H1 (cell line): Measurements from ENCODE around the gene PCGF3. TPM values are rescaled to one million over a fixed set of nuclear protein-coding genes. Genes with fewer than 3 reads are reported as not detected.

ENCODE experiments used
- CTCF ChIA-PET: fragments of 300-600 bp; sonication (Branson Sonifier 250); formaldehyde crosslinking; loops from one replicate; lab custom pipeline; 2021; ENCODE audit not compliant: partially characterized antibody; lab: Charles Lee
- POLR2A ChIA-PET: fragments of 300-600 bp; sonication (Branson Sonifier 250); formaldehyde crosslinking; loops from one replicate; lab custom pipeline; 2021; ENCODE audit warnings: inconsistent platforms; ENCODE audit not compliant: partially characterized antibody; lab: Charles Lee
- DNase-seq, 2 experiments: peaks; one replicate each; pipeline versions ENCODE4 v3.0.0 to v3.0.0-alpha.2; 2010 to 2022; ENCODE audit warnings: low spot score in 2 of 2, low read depth in 1 of 2, mixed read lengths in 1 of 2
- FAIRE-seq: peaks from 2 replicates; lab custom pipeline; 2011; peaks lifted over from hg19 to GRCh38; lab: Jason Lieb, UNC
- H2AFZ ChIP-seq: 2 replicates; pipeline ENCODE4 v1.8.1; 2012; ENCODE audit warnings: low read length, inconsistent platforms
- H2AK5ac ChIP-seq: 2 replicates; pipeline ENCODE4 v1.6.1; 2013; ENCODE audit warnings: low read depth, low read length
- H2BK120ac ChIP-seq: replicated peaks from 2 replicates; pipeline ENCODE3; 2013; ENCODE audit warnings: low read depth, low read length, inconsistent platforms
- H2BK12ac ChIP-seq: 2 replicates; pipeline ENCODE4 v1.6.1; 2013; ENCODE audit warnings: low read depth, low read length
- H2BK15ac ChIP-seq: 2 replicates; pipeline ENCODE4 v1.6.1; 2013; ENCODE audit warnings: low read length
- H2BK20ac ChIP-seq: 2 replicates; pipeline ENCODE4 v1.6.1; 2013; ENCODE audit warnings: low read length
- H2BK5ac ChIP-seq: 2 replicates; pipeline ENCODE4 v1.6.1; 2013; ENCODE audit warnings: low read depth, low read length
- H3K14ac ChIP-seq: 2 replicates; pipeline ENCODE4 v1.6.1; 2013; ENCODE audit warnings: inconsistent platforms; ENCODE audit not compliant: insufficient read length
- H3K18ac ChIP-seq: 2 replicates; pipeline ENCODE4 v1.6.1; 2013; ENCODE audit warnings: low read length; ENCODE audit errors: extremely low read depth
- H3K23ac ChIP-seq: 2 replicates; pipeline ENCODE4 v1.6.1; 2013; ENCODE audit warnings: inconsistent platforms; ENCODE audit not compliant: insufficient read length
- H3K23me2 ChIP-seq: 2 replicates; pipeline ENCODE4 v1.6.1; 2013; ENCODE audit warnings: low read depth, low read length
- H3K27ac ChIP-seq: 2 replicates; pipeline ENCODE4 v1.6.1; 2011; ENCODE audit warnings: low read depth, low read length, inconsistent platforms
- H3K27me3 ChIP-seq, 4 experiments: replicated peaks in 1 of 4; 1 replicate in 1 of 4; 2 replicates in 3 of 4; pipeline versions ENCODE4 v1.6.1 to v1.8.1; 2011 to 2013; ENCODE audit warnings: low read length in 3 of 4, mild to moderate bottlenecking in 3 of 4, inconsistent platforms in 2 of 4, mixed read lengths in 2 of 4, moderate library complexity in 1 of 4; ENCODE audit not compliant: control insufficient read depth in 3 of 4, insufficient read depth in 3 of 4; ENCODE audit errors: extremely low read depth in 1 of 4
- H3K36me3 ChIP-seq, 4 experiments: 2 replicates each; pipeline versions ENCODE4 v1.6.1 to v1.8.1; 2011 to 2013; ENCODE audit warnings: mild to moderate bottlenecking in 4 of 4, low read length in 3 of 4, moderate library complexity in 2 of 4, control low read depth in 1 of 4, inconsistent platforms in 1 of 4; ENCODE audit not compliant: insufficient read depth in 4 of 4, control insufficient read depth in 2 of 4
- H3K4ac ChIP-seq: replicated peaks from 2 replicates; pipeline ENCODE3; 2013; ENCODE audit warnings: low read length, low read depth, mixed read lengths, inconsistent platforms; ENCODE audit not compliant: insufficient read length
- H3K4me1 ChIP-seq, 4 experiments: replicated peaks in 1 of 4; 1 replicate in 1 of 4; 2 replicates in 3 of 4; pipeline versions ENCODE4 v1.6.1 to v1.8.1; 2011 to 2013; ENCODE audit warnings: low read length in 3 of 4, inconsistent platforms in 2 of 4, mixed read lengths in 1 of 4; ENCODE audit not compliant: insufficient read depth in 4 of 4, control insufficient read depth in 3 of 4
- H3K4me2 ChIP-seq, 2 experiments: 2 replicates each; pipeline versions ENCODE4 v1.6.1 to v1.8.1; 2011 to 2013; ENCODE audit warnings: low read depth in 2 of 2, low read length in 2 of 2, control low read depth in 1 of 2, inconsistent platforms in 1 of 2, mild to moderate bottlenecking in 1 of 2; ENCODE audit not compliant: insufficient read depth in 1 of 2
- H3K4me3 ChIP-seq, 4 experiments: fragments of 200-600, 300-600 bp in 1 of 4; sonication (generic), shearing (Covaris generic), sonication (Bioruptor Twin) in 1 of 4; 2 replicates each; pipeline versions ENCODE4 v1.5.1 to v1.8.1; 2011 to 2016; ENCODE audit warnings: low read length in 4 of 4, low read depth in 3 of 4, control low read depth in 2 of 4, inconsistent platforms in 2 of 4, mild to moderate bottlenecking in 2 of 4, mixed read lengths in 1 of 4, moderate library complexity in 1 of 4; ENCODE audit not compliant: insufficient read depth in 2 of 4; ENCODE audit errors: extremely low read depth in 1 of 4
- H3K56ac ChIP-seq: replicated peaks from 2 replicates; pipeline ENCODE3; 2013; ENCODE audit warnings: low read depth, mild to moderate bottlenecking, mixed read lengths, low read length, inconsistent platforms; ENCODE audit not compliant: insufficient read length
- H3K79me1 ChIP-seq: 2 replicates; pipeline ENCODE4 v1.6.1; 2013; ENCODE audit warnings: low read depth, low read length, control low read depth
- H3K79me2 ChIP-seq, 2 experiments: 2 replicates each; pipeline versions ENCODE4 v1.6.1 to v1.8.1; 2012 to 2013; ENCODE audit warnings: low read length in 2 of 2, mild to moderate bottlenecking in 2 of 2, inconsistent platforms in 1 of 2; ENCODE audit not compliant: insufficient read depth in 2 of 2, control insufficient read depth in 1 of 2
- H3K9ac ChIP-seq, 4 experiments: replicated peaks in 1 of 4; 1 replicate in 1 of 4; 2 replicates in 3 of 4; pipeline versions ENCODE4 v1.6.1 to v1.8.1; 2011 to 2013; ENCODE audit warnings: low read depth in 3 of 4, low read length in 3 of 4, control low read depth in 2 of 4, mild to moderate bottlenecking in 2 of 4, moderate library complexity in 2 of 4, inconsistent platforms in 1 of 4; ENCODE audit errors: extremely low read depth in 1 of 4
- H3K9me3 ChIP-seq, 2 experiments: 2 replicates each; pipeline versions ENCODE4 v1.6.1 to v1.8.1; 2012 to 2013; ENCODE audit warnings: mild to moderate bottlenecking in 2 of 2, moderate library complexity in 2 of 2, control low read depth in 1 of 2, inconsistent platforms in 1 of 2, low read depth in 1 of 2, low read length in 1 of 2, mixed read lengths in 1 of 2; ENCODE audit not compliant: insufficient read depth in 2 of 2
- H4K20me1 ChIP-seq, 2 experiments: replicated peaks in 1 of 2; 2 replicates each; pipeline versions ENCODE3 to v1.8.1; 2011 to 2013; ENCODE audit warnings: inconsistent platforms in 2 of 2, low read length in 2 of 2, mild to moderate bottlenecking in 1 of 2; ENCODE audit not compliant: insufficient read depth in 2 of 2, control insufficient read depth in 1 of 2
- H4K5ac ChIP-seq: 2 replicates; pipeline ENCODE4 v1.6.1; 2013; ENCODE audit warnings: low read length, low read depth, mixed read lengths, inconsistent platforms; ENCODE audit not compliant: insufficient read length
- H4K8ac ChIP-seq: 2 replicates; pipeline ENCODE4 v1.8.0; 2013; ENCODE audit warnings: mild to moderate bottlenecking, moderate library complexity, low read length, inconsistent platforms; ENCODE audit not compliant: insufficient read depth; ENCODE audit errors: extremely low read depth
- H4K91ac ChIP-seq: replicated peaks from 2 replicates; pipeline ENCODE3; 2013; ENCODE audit warnings: low read length, mixed read lengths, inconsistent platforms; ENCODE audit not compliant: insufficient read length
- GABPA ChIP-seq: IDR thresholded peaks from 2 replicates; pipeline ENCODE4 v1.6.1; 2011; ENCODE audit warnings: mild to moderate bottlenecking, low read length, moderate library complexity, borderline replicate concordance; ENCODE audit not compliant: insufficient read depth
- GTF2F1 ChIP-seq: IDR thresholded peaks from 2 replicates; pipeline ENCODE4 v1.6.1; 2012; ENCODE audit warnings: low read depth, low read length, improper control_type of control experiment, borderline replicate concordance
- HDAC2 ChIP-seq, 2 experiments: fragments of 300-600 bp in 1 of 2; sonication (generic) in 1 of 2; IDR thresholded peaks; 2 replicates each; pipeline ENCODE4 v1.6.1; 2011 to 2012; ENCODE audit warnings: low read depth in 2 of 2, low read length in 2 of 2, mild to moderate bottlenecking in 2 of 2, moderate library complexity in 2 of 2, borderline replicate concordance in 1 of 2, inconsistent platforms in 1 of 2
- HDAC6 ChIP-seq: IDR thresholded peaks from one replicate; pipeline ENCODE4 v1.7.1; 2012; ENCODE audit warnings: low read depth, mild to moderate bottlenecking, inconsistent platforms, low read length, moderate library complexity
- RFX5 ChIP-seq: IDR thresholded peaks from 2 replicates; pipeline ENCODE4 v1.6.1; 2011; ENCODE audit warnings: low read depth, low read length, improper control_type of control experiment, borderline replicate concordance
- RXRA ChIP-seq: IDR thresholded peaks from 2 replicates; pipeline ENCODE4 v1.6.1; 2011; ENCODE audit warnings: low read depth, mild to moderate bottlenecking, low read length, moderate library complexity; ENCODE audit not compliant: insufficient read depth
- SIN3A ChIP-seq, 2 experiments: IDR thresholded peaks in 1 of 2; conservative IDR thresholded peaks in 1 of 2; 2 replicates each; pipeline ENCODE4 v1.6.1; 2011 to 2012; ENCODE audit warnings: low read length in 2 of 2, improper control_type of control experiment in 1 of 2, low read depth in 1 of 2, mild to moderate bottlenecking in 1 of 2
- WGBS, 2 experiments: shearing (Covaris generic) in 1 of 2; methylation state at CpG; one replicate each; pipeline versions ENCODE4 v1.1.6 to v1.1.7; 2013 to 2015; ENCODE audit warnings: low lambda C conversion rate in 2 of 2, mixed read lengths in 2 of 2, inconsistent platforms in 1 of 2, low coverage in 1 of 2, missing lambda C conversion rate in 1 of 2; ENCODE audit not compliant: insufficient replicate concordance in 2 of 2, insufficient coverage in 1 of 2, insufficient read length in 1 of 2; ENCODE audit errors: extremely low coverage in 1 of 2, missing lambda C conversion rate in 1 of 2; 5-methylcytosine and 5-hydroxymethylcytosine counted together
- polyA plus RNA-seq, 7 experiments: library from polyadenylated mRNA; depleted of rRNA in 3 of 7; stranded (reverse) in 5 of 7; unstranded in 2 of 7; fragments of >200 nt in 5 of 7; fragments of 200-250 nt in 2 of 7; gene quantifications; 1 replicate in 5 of 7; 2 replicates in 1 of 7; 4 replicates in 1 of 7; pipeline versions ENCODE4 v1.2.1 to v1.2.3, GENCODE V29; 2011 to 2013; ENCODE audit warnings: missing spikeins in 2 of 7, mixed read lengths in 2 of 7
- total RNA-seq: library from RNA; stranded (reverse); fragmentation: NEBNext Ultra II Directional; extraction: Animal tissue kit (Norgen Biotek cat#: 25700); gene quantifications from 2 replicates; pipeline ENCODE4 v1.2.1, GENCODE V29; 2021
- TF ChIP-seq, protein P1 (sequence below): IDR thresholded peaks from 2 replicates; pipeline ENCODE4 v1.6.1; 2011; ENCODE audit warnings: low read length, improper control_type of control experiment

PCGF3 gene
- total and polyA plus RNA-seq, 2 of the 8 experiments (the other 6 are each of a cell fraction or from before 2014, with no cell fraction given), result 52.7 to 52.9 TPM

DNA sequence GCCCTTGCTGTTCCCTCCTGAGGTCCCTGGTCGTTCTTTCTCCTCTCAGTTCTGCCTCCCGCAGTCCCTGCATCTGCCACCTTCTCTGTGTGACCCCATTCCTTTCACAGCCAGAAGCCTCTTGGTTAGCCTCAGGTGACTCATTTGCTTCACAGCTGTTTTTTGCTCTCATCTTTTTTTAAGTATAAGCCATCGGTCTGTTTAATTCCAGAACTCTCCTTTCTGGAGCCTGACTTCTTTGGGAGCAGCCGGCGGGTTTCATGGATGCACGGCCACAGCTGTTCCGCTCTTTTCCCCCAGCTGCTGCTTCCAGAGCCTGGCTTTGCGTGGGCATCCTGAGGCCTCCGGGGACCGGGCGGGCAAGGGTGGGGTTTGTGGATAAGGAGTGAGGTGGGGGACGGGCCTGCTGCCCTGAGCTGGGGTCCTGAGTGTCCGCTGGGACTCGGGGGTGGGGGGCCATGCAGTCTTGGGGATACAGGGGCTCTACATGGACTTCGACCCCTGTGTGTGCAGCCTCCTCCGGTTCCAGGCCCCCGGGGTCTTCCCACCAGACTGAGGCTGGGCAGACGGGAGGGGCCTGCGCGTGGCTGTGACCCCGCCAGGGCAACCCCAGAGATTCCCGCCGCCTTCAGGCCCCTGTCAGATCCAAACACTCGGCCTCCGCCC is 46.7 kb downstream of the PCGF3 start:
- Histone ChIP-seq H3K9ac (no peak overlapping the region), H3K4me1 (no peaks in the 10 kb centered on the region), H3K18ac (no peak overlapping the region), H3K9me3 (peaks cover 0 to 2% of the 10 kb centered on the region in 2 experiments; a peak in 1 of 4 replicates), H3K79me2 (peaks cover 0 to 12% of the 10 kb centered on the region in 2 experiments; a peak in 1 of 4 replicates), H3K56ac (no peak overlapping the region), H3K4ac (no peak overlapping the region), H3K36me3 (peaks cover 0 to 18% (median 6%) of the 10 kb centered on the region in 4 experiments; a peak in 5 of 8 replicates), H3K23me2 (no peaks in the 10 kb centered on the region), H3K79me1 (peaks cover 3% of the 10 kb centered on the region; the same call in 1 of the 2 replicates), H4K8ac (no peak overlapping the region), H4K5ac (no peak overlapping the region), H2AK5ac (no peak overlapping the region), H3K27me3 (no peaks in the 10 kb centered on the region), H2BK15ac (no peak overlapping the region), H2BK120ac (no peak overlapping the region), H2AFZ (no peak overlapping the region), H3K23ac (no peak overlapping the region), H4K20me1 (peaks cover 12 to 15% of the 10 kb centered on the region in 2 experiments), H3K4me2 (no peak overlapping the region), H2BK20ac (no peak overlapping the region), H3K4me3 (no peak overlapping the region), H4K91ac (no peak overlapping the region), H3K14ac (no peak overlapping the region), H2BK5ac (no peak overlapping the region), H2BK12ac (no peak overlapping the region), H3K27ac (no peak overlapping the region)
- DNase-seq (no peak), FAIRE-seq (no peak)
- CTCF ChIA-PET, result interaction anchor here (1.1 to 3.4 kb wide), 3 partner anchors 10 to 76 kb away, joined by 3 to 30 read pairs (median 4); no protein-coding TSS in a partner anchor
- WGBS, 2 experiments, result 90% methylated on average over 23 of the region's 25 CpGs; no CpG with 5 or more reads in 1 of the 2 experiments
- no peak for TF ChIP-seq RXRA
- no peak for TF ChIP-seq HDAC6
- no peak for TF ChIP-seq RFX5
- TF ChIP-seq, protein P1, sequence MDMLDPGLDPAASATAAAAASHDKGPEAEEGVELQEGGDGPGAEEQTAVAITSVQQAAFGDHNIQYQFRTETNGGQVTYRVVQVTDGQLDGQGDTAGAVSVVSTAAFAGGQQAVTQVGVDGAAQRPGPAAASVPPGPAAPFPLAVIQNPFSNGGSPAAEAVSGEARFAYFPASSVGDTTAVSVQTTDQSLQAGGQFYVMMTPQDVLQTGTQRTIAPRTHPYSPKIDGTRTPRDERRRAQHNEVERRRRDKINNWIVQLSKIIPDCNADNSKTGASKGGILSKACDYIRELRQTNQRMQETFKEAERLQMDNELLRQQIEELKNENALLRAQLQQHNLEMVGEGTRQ, result no peak
- TF ChIP-seq SIN3A (conservative IDR thresholded peaks at IDR 0.05 in 1 of 2, IDR thresholded peaks at IDR 0.05 in 1 of 2; ENCODE audit: low read depth in 1 of 2, low read length in 2 of 2), result no peak
- TF ChIP-seq HDAC2 (IDR thresholded peaks at IDR 0.05; ENCODE audit: borderline replicate concordance in 1 of 2, low read depth in 2 of 2, low read length in 2 of 2), result no peak
- TF ChIP-seq GTF2F1, result no peak
- TF ChIP-seq GABPA, result no peak
- POLR2A ChIA-PET, result interaction anchor here (1.0 to 1.3 kb wide), 2 partner anchors 11 to 92 kb away, joined by 3 read pairs; no protein-coding TSS in a partner anchor
